Parathyroid adenoma (tissue), 2 donors: ENCODE results near the gene SMOC2.

Experiments used
- H2AFZ ChIP-seq: fragments of 300-600 bp; sonication (generic); one replicate; pipeline ENCODE4 v1.7.0; 2017; ENCODE audit warnings: antibody characterized with exemption, mild to moderate bottlenecking
- H3K27ac ChIP-seq: fragments of 300-600 bp; sonication (generic); one replicate; pipeline ENCODE4 v1.7.0; 2017
- H3K27me3 ChIP-seq: fragments of 300-600 bp; sonication (generic); one replicate; pipeline ENCODE4 v1.7.0; 2017; ENCODE audit warnings: low read length; ENCODE audit not compliant: control insufficient read depth, insufficient read depth
- H3K36me3 ChIP-seq: fragments of 300-600 bp; sonication (generic); one replicate; pipeline ENCODE4 v1.7.0; 2017; ENCODE audit warnings: low read length; ENCODE audit not compliant: control insufficient read depth, insufficient read depth
- H3K4me1 ChIP-seq: fragments of 300-600 bp; sonication (generic); one replicate; pipeline ENCODE4 v1.7.0; 2017; ENCODE audit warnings: control low read depth
- H3K4me2 ChIP-seq: fragments of 300-600 bp; sonication (generic); one replicate; pipeline ENCODE4 v1.7.0; 2017; ENCODE audit warnings: low read length
- H3K4me3 ChIP-seq: fragments of 300-600 bp; sonication (generic); one replicate; pipeline ENCODE4 v1.7.0; 2017; ENCODE audit warnings: low read depth, low read length
- H3K79me2 ChIP-seq: fragments of 300-600 bp; sonication (generic); one replicate; pipeline ENCODE4 v1.7.0; 2017; ENCODE audit warnings: control low read depth
- H3K9ac ChIP-seq: fragments of 300-600 bp; sonication (generic); one replicate; pipeline ENCODE4 v1.7.0; 2017; ENCODE audit warnings: mild to moderate bottlenecking
- H3K9me3 ChIP-seq: fragments of 300-600 bp; sonication (generic); one replicate; pipeline ENCODE4 v1.7.0; 2017; ENCODE audit warnings: low read length; ENCODE audit not compliant: control insufficient read depth
- TF ChIP-seq, protein P1 (sequence below): fragments of 300-600 bp; sonication (generic); IDR thresholded peaks from one replicate; pipeline ENCODE4 v1.7.0; 2017; ENCODE audit warnings: antibody characterized with exemption, mild to moderate bottlenecking
- donor health status: primary hyperparathyroidism.

Gene SMOC2

GRCh38 chr6:168447700-168448099, 6.7 kb downstream of the SMOC2 start:
- no peak overlapping the region for H3K9ac ChIP-seq
- no peaks in the 10 kb centered on the region for H3K36me3 ChIP-seq
- H3K79me2 ChIP-seq, result no peaks in the 10 kb centered on the region
- no peak overlapping the region for H2AFZ ChIP-seq
- no peaks in the 10 kb centered on the region for H3K9me3 ChIP-seq
- H3K27ac ChIP-seq, result no peak overlapping the region
- H3K27me3 ChIP-seq, result no peaks in the 10 kb centered on the region
- no peak overlapping the region for H3K4me3 ChIP-seq
- TF ChIP-seq, protein P1, sequence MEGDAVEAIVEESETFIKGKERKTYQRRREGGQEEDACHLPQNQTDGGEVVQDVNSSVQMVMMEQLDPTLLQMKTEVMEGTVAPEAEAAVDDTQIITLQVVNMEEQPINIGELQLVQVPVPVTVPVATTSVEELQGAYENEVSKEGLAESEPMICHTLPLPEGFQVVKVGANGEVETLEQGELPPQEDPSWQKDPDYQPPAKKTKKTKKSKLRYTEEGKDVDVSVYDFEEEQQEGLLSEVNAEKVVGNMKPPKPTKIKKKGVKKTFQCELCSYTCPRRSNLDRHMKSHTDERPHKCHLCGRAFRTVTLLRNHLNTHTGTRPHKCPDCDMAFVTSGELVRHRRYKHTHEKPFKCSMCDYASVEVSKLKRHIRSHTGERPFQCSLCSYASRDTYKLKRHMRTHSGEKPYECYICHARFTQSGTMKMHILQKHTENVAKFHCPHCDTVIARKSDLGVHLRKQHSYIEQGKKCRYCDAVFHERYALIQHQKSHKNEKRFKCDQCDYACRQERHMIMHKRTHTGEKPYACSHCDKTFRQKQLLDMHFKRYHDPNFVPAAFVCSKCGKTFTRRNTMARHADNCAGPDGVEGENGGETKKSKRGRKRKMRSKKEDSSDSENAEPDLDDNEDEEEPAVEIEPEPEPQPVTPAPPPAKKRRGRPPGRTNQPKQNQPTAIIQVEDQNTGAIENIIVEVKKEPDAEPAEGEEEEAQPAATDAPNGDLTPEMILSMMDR, result no peak
- no peaks in the 10 kb centered on the region for H3K4me1 ChIP-seq
- no peak overlapping the region for H3K4me2 ChIP-seq

DNA sequence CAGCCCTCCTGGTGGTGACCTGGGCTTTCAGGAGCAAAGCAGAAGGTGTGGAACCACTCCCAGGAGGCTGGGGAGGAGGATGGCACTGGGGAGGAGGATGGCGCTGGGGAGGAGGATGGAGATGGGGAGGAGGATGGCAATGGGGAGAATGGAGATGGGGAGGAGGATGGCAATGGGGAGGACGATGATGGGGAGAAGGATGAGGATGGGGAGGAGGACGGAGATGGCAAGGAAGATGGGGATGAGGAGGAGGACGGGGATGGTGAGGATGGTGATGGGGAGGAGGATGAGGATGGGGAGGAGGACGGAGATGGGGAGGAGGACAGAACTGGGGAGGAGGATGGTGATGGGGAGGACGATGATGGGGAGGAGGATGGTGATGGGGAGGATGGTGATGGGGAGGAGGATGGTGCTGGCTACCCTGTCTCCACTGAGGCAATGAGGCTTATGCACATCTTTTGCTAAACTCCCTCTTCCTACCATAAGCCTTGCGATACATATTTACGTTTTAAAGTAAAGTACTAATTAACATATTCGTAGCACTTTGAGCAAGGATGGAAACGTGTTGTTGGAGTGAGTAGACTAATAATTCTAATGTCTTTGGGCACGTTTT, 7.4 kb downstream of the SMOC2 start:
- Histone ChIP-seq H3K9me3 (no peaks in the 10 kb centered on the region), H3K4me2 (no peak overlapping the region), H3K4me1 (no peaks in the 10 kb centered on the region), H3K79me2 (no peaks in the 10 kb centered on the region), H3K27me3 (no peaks in the 10 kb centered on the region), H3K36me3 (no peaks in the 10 kb centered on the region), H3K27ac (no peak overlapping the region), H3K4me3 (no peak overlapping the region), H3K9ac (no peak overlapping the region), H2AFZ (no peak overlapping the region)
- TF ChIP-seq, protein P1, result no peak

GRCh38 chr6:168450917-168451316, 9.9 kb downstream of the SMOC2 start:
- Histone ChIP-seq H3K36me3 (no peaks in the 10 kb centered on the region), H3K27ac (no peak overlapping the region), H3K79me2 (no peaks in the 10 kb centered on the region), H3K9me3 (no peaks in the 10 kb centered on the region), H3K4me2 (no peak overlapping the region), H3K4me1 (no peaks in the 10 kb centered on the region), H3K27me3 (no peaks in the 10 kb centered on the region), H3K4me3 (no peak overlapping the region), H3K9ac (no peak overlapping the region), H2AFZ (no peak overlapping the region)
- TF ChIP-seq, protein P1, result no peak

DNA sequence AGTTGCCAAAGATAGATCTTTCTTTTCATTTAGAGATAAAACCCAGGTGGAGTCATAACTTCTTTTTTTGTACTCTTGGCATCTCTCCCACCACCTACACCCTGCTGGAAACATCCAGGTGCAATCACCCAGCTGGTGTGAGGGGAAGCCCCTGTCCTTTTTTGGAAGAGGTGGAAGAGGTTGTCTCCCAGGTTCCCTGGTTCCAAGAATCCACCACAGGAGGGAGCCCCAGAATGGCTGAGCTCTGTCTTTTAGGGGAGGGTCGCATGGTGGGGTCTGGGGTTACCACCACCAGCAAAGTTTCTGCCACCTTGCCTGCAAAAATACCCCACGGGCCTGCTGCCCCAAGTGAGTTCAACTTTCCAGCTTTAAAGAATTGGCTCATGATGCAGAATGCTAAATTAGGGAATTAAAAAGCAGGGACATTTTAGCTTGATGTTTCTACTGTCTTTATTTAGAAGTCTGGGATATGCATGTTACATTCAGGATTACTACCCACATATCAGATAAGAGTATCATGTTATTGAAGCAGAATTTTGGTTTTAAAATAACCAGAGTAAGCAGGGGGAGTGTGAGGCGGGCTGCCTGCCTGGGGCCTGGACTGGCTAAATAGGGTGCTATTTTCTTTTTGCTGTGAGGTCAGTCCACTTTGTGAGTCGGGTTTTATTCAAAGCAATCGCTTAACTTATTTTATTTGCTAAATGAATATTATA, 11.0 kb downstream of the SMOC2 start:
- Histone ChIP-seq H3K27ac (no peak overlapping the region), H3K36me3 (no peaks in the 10 kb centered on the region), H3K4me1 (no peaks in the 10 kb centered on the region), H3K27me3 (no peaks in the 10 kb centered on the region), H3K4me3 (no peak overlapping the region), H3K79me2 (no peaks in the 10 kb centered on the region), H3K4me2 (no peak overlapping the region), H3K9ac (no peak overlapping the region), H3K9me3 (no peaks in the 10 kb centered on the region), H2AFZ (no peak overlapping the region)
- TF ChIP-seq, protein P1, result no peak
